Activated B cell treated with CpG ODN at 0.5 μM for 24 hours (primary cell): ENCODE results near the gene SLIT3. TPM values are rescaled to one million over a fixed set of nuclear protein-coding genes. Genes with fewer than 3 reads are reported as not detected.

ENCODE experiments used
- ATAC-seq: fragments of 200-7000 bp; cut with Tn5 transposase; one replicate; pipeline ENCODE4 v1.10.0; 2021; ENCODE audit warnings: low read depth, mild to moderate bottlenecking, moderate library complexity
- CTCF ChIA-PET: fragments of 350-600 bp; sonication (Branson Sonifier 250); formaldehyde crosslinking; loops from one replicate; lab custom pipeline; 2021; ENCODE audit warnings: antibody characterized with exemption; lab: Charles Lee
- POLR2A ChIA-PET: fragments of 350-600 bp; sonication (Branson Sonifier 250); formaldehyde crosslinking; loops from one replicate; lab custom pipeline; 2021; ENCODE audit warnings: antibody characterized with exemption; lab: Charles Lee
- DNase-seq: peaks from one replicate; pipeline ENCODE4 v3.0.0; 2022
- H3K27ac Mint-ChIP-seq: one replicate; pipeline ENCODE4 v1.8.0; 2020; ENCODE audit warnings: mixed read lengths
- H3K27me3 Mint-ChIP-seq: one replicate; pipeline ENCODE4 v1.8.0; 2021; ENCODE audit warnings: mixed read lengths
- H3K36me3 Mint-ChIP-seq: one replicate; pipeline ENCODE4 v1.8.0; 2021; ENCODE audit warnings: low read depth, mixed read lengths
- H3K4me1 Mint-ChIP-seq: one replicate; pipeline ENCODE4 v1.8.0; 2021; ENCODE audit warnings: mixed read lengths
- H3K4me3 Mint-ChIP-seq: one replicate; pipeline ENCODE4 v1.8.0; 2020; ENCODE audit warnings: mild to moderate bottlenecking, mixed read lengths
- H3K9me3 Mint-ChIP-seq: one replicate; pipeline ENCODE4 v1.8.0; 2020; ENCODE audit warnings: mixed read lengths
- CTCF ChIP-seq: fragments of 200-600 bp; IDR thresholded peaks from one replicate; pipeline ENCODE4 v1.8.0; 2022; ENCODE audit warnings: antibody characterized with exemption, mild to moderate bottlenecking
- intact Hi-C: fragments of 100-400 bp; cut with micrococcal nuclease; formaldehyde crosslinking; loops from one replicate; pipeline ENCODE4 v1.15.1; 2024
- total RNA-seq: library from RNA; stranded (reverse); gene quantifications from 2 replicates; pipeline ENCODE4 v1.2.3, GENCODE V29; 2022

The SLIT3 gene
- total RNA-seq, 1 donor from 2014 or later, result not detected

GRCh38 chr5:169204788-169205400 lies 96.0 kb downstream of the SLIT3 start:
- no peak for TF ChIP-seq CTCF
- Mint-ChIP-seq H3K27me3 (no peaks in the 10 kb centered on the region), H3K27ac (no peak overlapping the region), H3K4me1 (no peaks in the 10 kb centered on the region), H3K36me3 (no peaks in the 10 kb centered on the region), H3K9me3 (peaks cover 9% of the 10 kb centered on the region), H3K4me3 (no peak overlapping the region)
- CTCF ChIA-PET, result no interaction called here
- ATAC-seq (no peak), DNase-seq (no peak)
- intact Hi-C loops, result no loop called here
- POLR2A ChIA-PET, result no interaction called here

- ATAC-seq (no peak), DNase-seq (no peak)
- TF ChIP-seq CTCF, result no peak
- Mint-ChIP-seq H3K9me3 (peaks cover 9% of the 10 kb centered on the region), H3K4me1 (no peaks in the 10 kb centered on the region), H3K4me3 (no peak overlapping the region), H3K36me3 (no peaks in the 10 kb centered on the region), H3K27me3 (no peaks in the 10 kb centered on the region), H3K27ac (no peak overlapping the region)
- ChIA-PET CTCF (no interaction called here), POLR2A (no interaction called here)
- intact Hi-C loops, result no loop called here
Measured at GRCh38 chr5:169202969-169203368, 98.0 kb downstream of the SLIT3 start.

- H3K36me3 Mint-ChIP-seq, result no peaks in the 10 kb centered on the region
- no peak overlapping the region for H3K27ac Mint-ChIP-seq
- H3K27me3 Mint-ChIP-seq, result no peaks in the 10 kb centered on the region
- no peak for DNase-seq
- TF ChIP-seq CTCF, result no peak
- CTCF ChIA-PET, result no interaction called here
- POLR2A ChIA-PET, result no interaction called here
- no peak for ATAC-seq
- H3K4me1 Mint-ChIP-seq, result no peaks in the 10 kb centered on the region
- intact Hi-C loops, result no loop called here
- H3K4me3 Mint-ChIP-seq, result no peak overlapping the region
- peaks cover 9% of the 10 kb centered on the region for H3K9me3 Mint-ChIP-seq
Measured at GRCh38 chr5:169201597-169201996, 99.3 kb downstream of the SLIT3 start.

GRCh38 chr5:169200125-169200778 lies 100.7 kb downstream of the SLIT3 start:
- no peaks in the 10 kb centered on the region for H3K4me1 Mint-ChIP-seq
- ChIA-PET POLR2A (no interaction called here), CTCF (no interaction called here)
- no peaks in the 10 kb centered on the region for H3K36me3 Mint-ChIP-seq
- H3K27ac Mint-ChIP-seq, result no peak overlapping the region
- no peak for TF ChIP-seq CTCF
- peaks cover 9% of the 10 kb centered on the region for H3K9me3 Mint-ChIP-seq
- intact Hi-C loops, result no loop called here
- H3K4me3 Mint-ChIP-seq, result no peak overlapping the region
- no peak for DNase-seq
- no peak for ATAC-seq
- no peaks in the 10 kb centered on the region for H3K27me3 Mint-ChIP-seq

GRCh38 chr5:169197343-169197742 lies 103.6 kb downstream of the SLIT3 start:
- ATAC-seq, result no peak
- POLR2A ChIA-PET, result no interaction called here
- no peaks in the 10 kb centered on the region for H3K36me3 Mint-ChIP-seq
- H3K4me1 Mint-ChIP-seq, result no peaks in the 10 kb centered on the region
- intact Hi-C loops, result no loop called here
- CTCF ChIA-PET, result no interaction called here
- no peak overlapping the region for H3K27ac Mint-ChIP-seq
- TF ChIP-seq CTCF, result no peak
- H3K4me3 Mint-ChIP-seq, result no peak overlapping the region
- H3K27me3 Mint-ChIP-seq, result no peaks in the 10 kb centered on the region
- DNase-seq, result no peak
- peaks cover 5% of the 10 kb centered on the region for H3K9me3 Mint-ChIP-seq
